HepG2 (cell line): ENCODE results near the gene TMC4. TPM values are rescaled to one million over a fixed set of nuclear protein-coding genes. Genes with fewer than 3 reads are reported as not detected.

Experiments
- HMGA1 ChIP-seq: sonication (generic); formaldehyde crosslinking; conservative IDR thresholded peaks from 2 replicates; pipeline ENCODE4 v1.4.0; 2020; ENCODE audit warnings: missing genetic modification reagents
- SIN3B ChIP-seq: fragments of 150-350 bp; IDR thresholded peaks from 2 replicates; pipeline ENCODE4 v1.6.1; 2014; ENCODE audit warnings: low read length
- SMAD1 ChIP-seq: sonication (generic); formaldehyde crosslinking; IDR thresholded peaks from 2 replicates; pipeline ENCODE4 v1.4.0; 2020; ENCODE audit warnings: missing genetic modification reagents, low read depth, mild to moderate bottlenecking, borderline replicate concordance
- TFDP2 ChIP-seq: sonication (generic); formaldehyde crosslinking; IDR thresholded peaks from 2 replicates; pipeline ENCODE4 v1.4.0; 2020; ENCODE audit warnings: missing genetic modification reagents
- YEATS2 ChIP-seq: sonication (generic); formaldehyde crosslinking; IDR thresholded peaks from 2 replicates; pipeline ENCODE4 v1.4.0; 2020; ENCODE audit warnings: missing genetic modification reagents, borderline replicate concordance
- ZFP82 ChIP-seq: sonication (generic); formaldehyde crosslinking; IDR thresholded peaks from 2 replicates; pipeline ENCODE4 v1.5.1; 2020; ENCODE audit warnings: mild to moderate bottlenecking, missing genetic modification reagents, borderline replicate concordance
- ZNF10 ChIP-seq: sonication (generic); formaldehyde crosslinking; IDR thresholded peaks from 2 replicates; pipeline ENCODE4 v1.4.0; 2020; ENCODE audit warnings: mild to moderate bottlenecking, low read depth, missing genetic modification reagents, borderline replicate concordance
- ZNF556 ChIP-seq: sonication (generic); formaldehyde crosslinking; IDR thresholded peaks from 2 replicates; pipeline ENCODE4 v1.4.0; 2020; ENCODE audit warnings: mild to moderate bottlenecking, missing genetic modification reagents, borderline replicate concordance
- ZNF839 ChIP-seq: sonication (generic); formaldehyde crosslinking; IDR thresholded peaks from 2 replicates; pipeline ENCODE4 v1.4.0; 2020; ENCODE audit warnings: missing genetic modification reagents, mild to moderate bottlenecking, borderline replicate concordance
- polyA plus RNA-seq, 8 experiments: library from polyadenylated mRNA; depleted of rRNA in 3 of 8; stranded (reverse) in 7 of 8; unstranded in 1 of 8; fragments of >200 nt; fragmentation: Illumina TruSeq in 4 of 8; extraction: Trizol in 4 of 8; gene quantifications; 2 replicates each; pipeline versions ENCODE4 v1.2.1 to v1.2.3, GENCODE V29; 2011 to 2016; ENCODE audit warnings: low read depth in 4 of 8, missing spikeins in 1 of 8, mixed read lengths in 1 of 8; ENCODE audit not compliant: insufficient read depth in 1 of 8
- total RNA-seq, 5 experiments: library from RNA; depleted of rRNA; stranded (reverse); fragments of >200 nt; fragmentation: Illumina TruSeq; extraction: Trizol; gene quantifications; 2 replicates each; pipeline ENCODE4 v1.2.3, GENCODE V29; 2016; ENCODE audit warnings: low read depth in 1 of 5
- TF ChIP-seq, protein P1 (sequence below): IDR thresholded peaks from 2 replicates; pipeline ENCODE4 v1.6.1; 2016; ENCODE audit warnings: low read depth, missing genetic modification reagents, missing compliant biosample characterization
- TF ChIP-seq, protein P2 (sequence below): sonication (generic); formaldehyde crosslinking; IDR thresholded peaks from 2 replicates; pipeline ENCODE4 v1.4.0; 2020; ENCODE audit warnings: missing genetic modification reagents, mild to moderate bottlenecking, borderline replicate concordance
- TF ChIP-seq, protein P3 (sequence below): sonication (generic); formaldehyde crosslinking; conservative IDR thresholded peaks from 2 replicates; pipeline ENCODE4 v1.4.0; 2020; ENCODE audit warnings: missing genetic modification reagents
- TF ChIP-seq, protein P4 (sequence below): sonication (generic); formaldehyde crosslinking; IDR thresholded peaks from 2 replicates; pipeline ENCODE4 v1.4.0; 2020; ENCODE audit warnings: missing genetic modification reagents

TMC4 gene
- total and polyA plus RNA-seq, 2 of the 13 experiments (the other 11 are each of a cell fraction or from before 2014, with no cell fraction given): 0.13 to 0.24 TPM

DNA sequence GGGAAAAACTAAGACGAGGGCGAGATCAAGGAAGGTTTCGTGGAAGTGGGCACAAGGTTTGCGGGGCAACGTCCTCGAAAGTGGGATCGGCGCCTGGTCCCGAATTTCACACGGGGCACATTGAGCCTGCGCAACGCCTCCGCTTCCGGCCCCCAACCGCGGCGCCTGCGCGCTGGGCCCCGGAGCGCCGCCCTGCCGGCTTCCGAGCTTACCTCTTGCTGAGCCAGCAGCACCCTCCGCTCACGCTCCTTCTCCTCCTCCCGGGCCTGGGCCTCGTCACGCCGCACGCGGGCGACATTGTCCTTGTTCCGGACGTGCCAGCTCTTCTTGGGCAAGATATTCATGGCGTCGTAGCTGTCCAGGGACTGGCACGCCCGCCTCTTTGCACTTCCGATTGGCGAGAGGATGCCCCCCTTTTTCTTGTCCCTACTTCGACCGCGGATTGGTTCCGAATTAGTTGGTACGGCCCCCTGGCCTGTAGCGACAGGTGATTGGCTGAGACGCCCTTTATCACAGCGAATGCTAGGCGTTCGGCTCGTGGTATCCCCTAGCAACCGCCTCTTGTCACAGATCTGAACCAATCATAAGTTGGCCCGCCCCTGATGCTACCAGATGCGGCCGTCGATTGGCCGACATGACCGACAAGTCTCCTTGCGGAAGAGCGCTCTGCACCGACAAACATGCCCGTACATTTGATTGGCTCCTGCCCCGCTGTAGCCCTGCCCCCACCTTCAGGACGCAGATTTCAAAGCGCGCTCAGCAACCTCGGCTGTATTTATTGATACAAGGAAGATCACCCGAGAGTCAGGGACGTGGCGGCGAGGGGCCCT, 13.4 kb downstream of the TMC4 start, which contains the start of gene LENG1 (continued):
- TF ChIP-seq HMGA1 (no peak), TFDP2 (CRISPR knock-in tag) (peak; percentile 95), ZNF556 (peak; percentile 54; the same call in 1 of the 2 replicates), SIN3B (peak; percentile 94), ZFP82 (no peak), SMAD1 (CRISPR knock-in tag) (peak; percentile 54; the same call in 1 of the 2 replicates), ZNF10 (CRISPR knock-in tag) (no peak), YEATS2 (CRISPR knock-in tag) (peak; percentile 74; the same call in 1 of the 2 replicates), ZNF839 (peak; percentile 67; the same call in 1 of the 2 replicates)
- TF ChIP-seq, protein P1, sequence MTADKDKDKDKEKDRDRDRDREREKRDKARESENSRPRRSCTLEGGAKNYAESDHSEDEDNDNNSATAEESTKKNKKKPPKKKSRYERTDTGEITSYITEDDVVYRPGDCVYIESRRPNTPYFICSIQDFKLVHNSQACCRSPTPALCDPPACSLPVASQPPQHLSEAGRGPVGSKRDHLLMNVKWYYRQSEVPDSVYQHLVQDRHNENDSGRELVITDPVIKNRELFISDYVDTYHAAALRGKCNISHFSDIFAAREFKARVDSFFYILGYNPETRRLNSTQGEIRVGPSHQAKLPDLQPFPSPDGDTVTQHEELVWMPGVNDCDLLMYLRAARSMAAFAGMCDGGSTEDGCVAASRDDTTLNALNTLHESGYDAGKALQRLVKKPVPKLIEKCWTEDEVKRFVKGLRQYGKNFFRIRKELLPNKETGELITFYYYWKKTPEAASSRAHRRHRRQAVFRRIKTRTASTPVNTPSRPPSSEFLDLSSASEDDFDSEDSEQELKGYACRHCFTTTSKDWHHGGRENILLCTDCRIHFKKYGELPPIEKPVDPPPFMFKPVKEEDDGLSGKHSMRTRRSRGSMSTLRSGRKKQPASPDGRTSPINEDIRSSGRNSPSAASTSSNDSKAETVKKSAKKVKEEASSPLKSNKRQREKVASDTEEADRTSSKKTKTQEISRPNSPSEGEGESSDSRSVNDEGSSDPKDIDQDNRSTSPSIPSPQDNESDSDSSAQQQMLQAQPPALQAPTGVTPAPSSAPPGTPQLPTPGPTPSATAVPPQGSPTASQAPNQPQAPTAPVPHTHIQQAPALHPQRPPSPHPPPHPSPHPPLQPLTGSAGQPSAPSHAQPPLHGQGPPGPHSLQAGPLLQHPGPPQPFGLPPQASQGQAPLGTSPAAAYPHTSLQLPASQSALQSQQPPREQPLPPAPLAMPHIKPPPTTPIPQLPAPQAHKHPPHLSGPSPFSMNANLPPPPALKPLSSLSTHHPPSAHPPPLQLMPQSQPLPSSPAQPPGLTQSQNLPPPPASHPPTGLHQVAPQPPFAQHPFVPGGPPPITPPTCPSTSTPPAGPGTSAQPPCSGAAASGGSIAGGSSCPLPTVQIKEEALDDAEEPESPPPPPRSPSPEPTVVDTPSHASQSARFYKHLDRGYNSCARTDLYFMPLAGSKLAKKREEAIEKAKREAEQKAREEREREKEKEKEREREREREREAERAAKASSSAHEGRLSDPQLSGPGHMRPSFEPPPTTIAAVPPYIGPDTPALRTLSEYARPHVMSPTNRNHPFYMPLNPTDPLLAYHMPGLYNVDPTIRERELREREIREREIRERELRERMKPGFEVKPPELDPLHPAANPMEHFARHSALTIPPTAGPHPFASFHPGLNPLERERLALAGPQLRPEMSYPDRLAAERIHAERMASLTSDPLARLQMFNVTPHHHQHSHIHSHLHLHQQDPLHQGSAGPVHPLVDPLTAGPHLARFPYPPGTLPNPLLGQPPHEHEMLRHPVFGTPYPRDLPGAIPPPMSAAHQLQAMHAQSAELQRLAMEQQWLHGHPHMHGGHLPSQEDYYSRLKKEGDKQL (CRISPR knock-in tag): no peak
- TF ChIP-seq, protein P2, sequence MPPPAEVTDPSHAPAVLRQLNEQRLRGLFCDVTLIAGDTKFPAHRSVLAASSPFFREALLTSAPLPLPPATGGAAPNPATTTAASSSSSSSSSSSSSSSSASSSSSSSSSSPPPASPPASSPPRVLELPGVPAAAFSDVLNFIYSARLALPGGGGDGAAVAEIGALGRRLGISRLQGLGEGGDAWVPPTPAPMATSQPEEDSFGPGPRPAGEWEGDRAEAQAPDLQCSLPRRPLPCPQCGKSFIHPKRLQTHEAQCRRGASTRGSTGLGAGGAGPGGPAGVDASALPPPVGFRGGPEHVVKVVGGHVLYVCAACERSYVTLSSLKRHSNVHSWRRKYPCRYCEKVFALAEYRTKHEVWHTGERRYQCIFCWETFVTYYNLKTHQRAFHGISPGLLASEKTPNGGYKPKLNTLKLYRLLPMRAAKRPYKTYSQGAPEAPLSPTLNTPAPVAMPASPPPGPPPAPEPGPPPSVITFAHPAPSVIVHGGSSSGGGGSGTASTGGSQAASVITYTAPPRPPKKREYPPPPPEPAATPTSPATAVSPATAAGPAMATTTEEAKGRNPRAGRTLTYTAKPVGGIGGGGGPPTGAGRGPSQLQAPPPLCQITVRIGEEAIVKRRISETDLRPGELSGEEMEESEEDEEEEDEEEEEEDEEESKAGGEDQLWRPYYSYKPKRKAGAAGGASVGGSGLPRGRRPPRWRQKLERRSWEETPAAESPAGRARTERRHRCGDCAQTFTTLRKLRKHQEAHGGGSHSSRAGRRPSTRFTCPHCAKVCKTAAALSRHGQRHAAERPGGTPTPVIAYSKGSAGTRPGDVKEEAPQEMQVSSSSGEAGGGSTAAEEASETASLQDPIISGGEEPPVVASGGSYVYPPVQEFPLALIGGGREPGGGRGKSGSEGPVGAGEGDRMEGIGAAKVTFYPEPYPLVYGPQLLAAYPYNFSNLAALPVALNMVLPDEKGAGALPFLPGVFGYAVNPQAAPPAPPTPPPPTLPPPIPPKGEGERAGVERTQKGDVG (CRISPR knock-in tag): no peak
- TF ChIP-seq, protein P3, sequence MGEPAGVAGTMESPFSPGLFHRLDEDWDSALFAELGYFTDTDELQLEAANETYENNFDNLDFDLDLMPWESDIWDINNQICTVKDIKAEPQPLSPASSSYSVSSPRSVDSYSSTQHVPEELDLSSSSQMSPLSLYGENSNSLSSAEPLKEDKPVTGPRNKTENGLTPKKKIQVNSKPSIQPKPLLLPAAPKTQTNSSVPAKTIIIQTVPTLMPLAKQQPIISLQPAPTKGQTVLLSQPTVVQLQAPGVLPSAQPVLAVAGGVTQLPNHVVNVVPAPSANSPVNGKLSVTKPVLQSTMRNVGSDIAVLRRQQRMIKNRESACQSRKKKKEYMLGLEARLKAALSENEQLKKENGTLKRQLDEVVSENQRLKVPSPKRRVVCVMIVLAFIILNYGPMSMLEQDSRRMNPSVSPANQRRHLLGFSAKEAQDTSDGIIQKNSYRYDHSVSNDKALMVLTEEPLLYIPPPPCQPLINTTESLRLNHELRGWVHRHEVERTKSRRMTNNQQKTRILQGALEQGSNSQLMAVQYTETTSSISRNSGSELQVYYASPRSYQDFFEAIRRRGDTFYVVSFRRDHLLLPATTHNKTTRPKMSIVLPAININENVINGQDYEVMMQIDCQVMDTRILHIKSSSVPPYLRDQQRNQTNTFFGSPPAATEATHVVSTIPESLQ: no peak
- TF ChIP-seq, protein P4, sequence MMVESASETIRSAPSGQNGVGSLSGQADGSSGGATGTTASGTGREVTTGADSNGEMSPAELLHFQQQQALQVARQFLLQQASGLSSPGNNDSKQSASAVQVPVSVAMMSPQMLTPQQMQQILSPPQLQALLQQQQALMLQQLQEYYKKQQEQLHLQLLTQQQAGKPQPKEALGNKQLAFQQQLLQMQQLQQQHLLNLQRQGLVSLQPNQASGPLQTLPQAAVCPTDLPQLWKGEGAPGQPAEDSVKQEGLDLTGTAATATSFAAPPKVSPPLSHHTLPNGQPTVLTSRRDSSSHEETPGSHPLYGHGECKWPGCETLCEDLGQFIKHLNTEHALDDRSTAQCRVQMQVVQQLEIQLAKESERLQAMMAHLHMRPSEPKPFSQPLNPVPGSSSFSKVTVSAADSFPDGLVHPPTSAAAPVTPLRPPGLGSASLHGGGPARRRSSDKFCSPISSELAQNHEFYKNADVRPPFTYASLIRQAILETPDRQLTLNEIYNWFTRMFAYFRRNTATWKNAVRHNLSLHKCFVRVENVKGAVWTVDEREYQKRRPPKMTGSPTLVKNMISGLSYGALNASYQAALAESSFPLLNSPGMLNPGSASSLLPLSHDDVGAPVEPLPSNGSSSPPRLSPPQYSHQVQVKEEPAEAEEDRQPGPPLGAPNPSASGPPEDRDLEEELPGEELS (CRISPR knock-in tag): peak; percentile 25; the same call in 1 of the 2 replicates
